B cell (primary cell): ENCODE data around the gene CNTD1.

Experiments
- CTCF ChIP-seq: fragments of 200-600 bp; IDR thresholded peaks from one replicate; pipeline ENCODE4 v1.8.0; 2022; ENCODE audit warnings: antibody characterized with exemption, mild to moderate bottlenecking
- EZH2 ChIP-seq: IDR thresholded peaks from 2 replicates; pipeline ENCODE4 v1.6.1; 2012; ENCODE audit warnings: borderline replicate concordance, low read depth, mild to moderate bottlenecking, moderate library complexity, low read length; ENCODE audit not compliant: insufficient read depth, poor library complexity, severe bottlenecking

GRCh38 chr17:42779936-42780850 is 18.5 kb upstream of the CNTD1 start, which contains the start of gene WNK4:
- TF ChIP-seq CTCF (no peak), EZH2 (no peak)
